Lung microvascular endothelial cell (primary cell): ENCODE measurements around the gene PHKG2. TPM values are rescaled to one million over a fixed set of nuclear protein-coding genes. Genes with fewer than 3 reads are reported as not detected.

Experiments
- DNase-seq, 2 donors: peaks; one replicate each; pipeline versions ENCODE4 v3.0.0 to v3.0.0-alpha.2; 2010; ENCODE audit warnings: low read depth in 2 of 2
- total RNA-seq: library from RNA; depleted of rRNA; stranded (reverse); fragments of >200 nt; gene quantifications from 2 replicates; pipeline ENCODE4 v1.2.1, GENCODE V29; 2014

The PHKG2 gene
- total RNA-seq, 1 donor from 2014 or later: 10.7 TPM

DNA sequence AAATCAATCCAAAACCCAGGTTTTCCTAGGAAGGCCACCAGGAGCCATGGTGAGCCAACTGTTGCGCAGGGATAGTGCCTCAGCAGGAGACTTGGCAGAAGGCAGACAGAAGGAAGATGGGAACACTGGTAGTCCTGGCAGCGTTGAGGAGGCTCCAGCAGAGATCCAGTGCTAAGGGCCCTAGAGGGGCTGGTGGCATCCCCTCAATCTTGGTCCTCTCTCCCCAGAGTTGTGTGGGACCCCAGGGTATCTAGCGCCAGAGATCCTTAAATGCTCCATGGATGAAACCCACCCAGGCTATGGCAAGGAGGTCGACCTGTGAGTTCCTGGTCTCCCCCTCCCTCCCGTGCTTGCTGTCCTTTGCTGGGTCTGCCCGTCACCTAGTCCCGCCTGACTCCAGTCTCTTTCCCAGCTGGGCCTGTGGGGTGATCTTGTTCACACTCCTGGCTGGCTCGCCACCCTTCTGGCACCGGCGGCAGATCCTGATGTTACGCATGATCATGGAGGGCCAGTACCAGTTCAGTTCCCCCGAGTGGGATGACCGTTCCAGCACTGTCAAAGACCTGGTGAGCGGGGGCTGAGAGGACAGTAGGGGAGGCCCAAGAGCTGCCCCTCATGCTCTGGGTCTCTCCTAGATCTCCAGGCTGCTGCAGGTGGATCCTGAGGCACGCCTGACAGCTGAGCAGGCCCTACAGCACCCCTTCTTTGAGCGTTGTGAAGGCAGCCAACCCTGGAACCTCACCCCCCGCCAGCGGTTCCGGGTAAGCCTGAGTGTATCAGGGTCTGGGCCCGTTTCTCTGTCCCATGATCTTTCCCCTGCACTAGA, 7.9 kb downstream of the PHKG2 start:
- DNase-seq: no peak

DNA sequence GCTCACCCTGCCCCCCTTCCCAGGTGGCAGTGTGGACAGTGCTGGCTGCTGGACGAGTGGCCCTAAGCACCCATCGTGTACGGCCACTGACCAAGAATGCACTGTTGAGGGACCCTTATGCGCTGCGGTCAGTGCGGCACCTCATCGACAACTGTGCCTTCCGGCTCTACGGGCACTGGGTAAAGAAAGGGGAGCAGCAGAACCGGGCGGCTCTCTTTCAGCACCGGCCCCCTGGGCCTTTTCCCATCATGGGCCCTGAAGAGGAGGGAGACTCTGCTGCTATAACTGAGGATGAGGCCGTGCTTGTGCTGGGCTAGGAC, 8.5 kb downstream of the PHKG2 start:
- DNase-seq: no peak

DNA sequence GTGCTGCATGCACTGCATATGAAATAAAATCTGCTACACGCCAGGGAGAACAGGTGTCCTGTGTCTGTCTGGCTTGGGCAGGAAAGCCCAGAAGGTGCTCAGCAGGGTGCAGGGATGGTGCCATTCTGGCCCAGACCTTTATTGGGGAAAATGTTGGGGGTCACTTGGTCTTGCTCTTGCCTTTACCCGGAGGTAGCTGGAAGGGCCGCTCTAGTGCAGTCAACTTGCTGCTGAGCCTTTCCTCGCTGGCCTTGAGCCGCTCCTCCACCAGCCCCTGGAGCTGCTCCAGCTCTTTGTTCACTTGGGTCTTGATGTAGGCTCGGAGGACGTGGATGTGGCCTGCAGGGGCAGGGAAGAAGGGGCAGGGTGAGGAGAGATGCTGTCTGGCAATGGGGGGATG, 9.1 kb downstream of the PHKG2 start:
- no peak for DNase-seq

DNA sequence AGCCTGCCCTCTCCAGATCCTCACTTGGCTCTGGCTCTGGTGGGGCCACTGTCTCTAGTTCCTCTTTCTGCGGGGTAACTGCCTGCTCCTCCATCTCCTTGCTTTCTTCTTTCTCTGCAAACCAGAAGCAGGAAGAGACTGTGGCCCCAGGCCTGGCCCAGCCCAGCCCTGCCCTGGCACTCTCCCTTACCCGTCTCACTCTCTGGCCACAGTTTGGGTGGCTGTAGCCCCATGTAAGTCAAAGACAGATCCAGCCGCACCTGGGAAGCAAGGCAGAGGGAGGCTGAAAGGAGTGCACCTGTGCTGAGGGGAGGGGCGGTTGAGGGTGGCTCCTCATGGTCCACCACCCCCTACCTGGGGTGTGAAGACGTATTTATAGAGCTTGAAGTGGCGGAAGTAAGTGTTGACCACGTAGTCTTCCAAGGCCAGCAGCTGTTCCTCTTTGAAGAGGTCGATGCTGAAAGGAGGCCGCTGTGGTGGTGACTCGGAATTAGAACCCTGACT, 10.8 kb downstream of the PHKG2 start:
- DNase-seq: no peak

DNA sequence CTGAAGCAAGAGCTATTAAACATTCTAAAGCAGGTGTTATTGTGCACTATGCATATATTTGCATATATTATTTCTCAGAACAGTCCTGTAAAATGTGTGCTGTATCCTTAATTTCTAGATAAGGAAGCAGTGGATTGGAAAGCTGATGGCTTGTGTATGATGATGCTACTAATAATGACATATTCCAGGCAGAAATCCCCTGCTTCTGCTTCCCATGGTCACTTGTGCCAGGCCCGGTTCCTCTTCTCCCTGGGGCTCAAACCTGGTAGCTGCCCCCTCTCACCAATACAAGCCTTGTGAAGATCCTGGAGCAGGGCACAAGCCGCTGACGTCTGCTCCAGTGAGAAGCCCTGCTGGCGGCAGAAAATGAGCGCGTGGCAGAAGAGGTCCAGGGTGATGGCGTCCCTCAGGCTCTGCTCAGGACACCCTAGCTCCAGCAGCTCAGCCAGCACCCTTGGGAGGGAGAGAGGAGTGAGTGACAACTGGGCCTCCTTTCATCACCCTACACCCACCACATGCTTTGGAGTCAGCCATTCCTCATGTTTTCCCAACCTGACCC, 11.9 kb downstream of the PHKG2 start:
- no peak for DNase-seq

DNA sequence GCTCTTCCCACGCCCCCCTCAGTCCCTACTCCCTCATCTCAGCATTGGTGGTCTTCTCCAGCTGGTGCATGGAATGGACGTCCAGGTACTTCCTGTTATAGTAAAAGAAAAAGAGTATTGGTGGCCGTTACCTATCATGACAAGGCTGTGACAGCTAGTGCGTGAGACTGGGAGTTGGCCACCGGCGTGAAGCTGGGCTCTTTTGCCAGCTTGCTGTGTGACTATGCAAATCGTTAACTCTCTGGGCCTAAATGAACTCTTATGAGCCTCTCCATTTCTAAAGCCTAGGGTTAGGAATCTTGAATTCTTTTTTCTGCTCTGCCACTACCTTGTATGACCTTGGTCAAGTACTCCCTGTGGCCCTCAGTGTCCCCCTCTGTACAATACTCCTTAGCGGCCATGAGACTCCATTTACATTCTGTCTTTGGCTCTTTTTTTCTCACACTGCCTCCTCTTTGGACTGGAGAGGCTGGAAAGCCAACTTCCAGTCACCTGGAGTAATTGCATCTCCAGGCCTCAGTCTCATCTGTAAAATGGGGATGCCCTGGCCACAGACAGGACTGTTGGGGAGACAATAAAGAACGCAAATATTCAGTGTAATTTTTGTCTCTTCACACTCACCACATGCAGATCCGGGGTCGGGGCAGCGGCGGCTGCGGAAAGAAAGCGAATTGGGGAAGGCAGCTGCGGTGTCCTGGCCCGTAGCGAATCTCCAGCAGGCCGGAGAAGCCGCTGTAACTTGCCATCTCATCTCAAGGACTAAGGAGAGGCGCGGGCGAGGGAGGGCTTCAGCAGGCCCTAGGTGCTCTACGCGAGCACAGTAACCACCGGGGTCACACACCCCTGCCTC, 12.6 kb downstream of the PHKG2 start:
- DNase-seq: no peak

DNA sequence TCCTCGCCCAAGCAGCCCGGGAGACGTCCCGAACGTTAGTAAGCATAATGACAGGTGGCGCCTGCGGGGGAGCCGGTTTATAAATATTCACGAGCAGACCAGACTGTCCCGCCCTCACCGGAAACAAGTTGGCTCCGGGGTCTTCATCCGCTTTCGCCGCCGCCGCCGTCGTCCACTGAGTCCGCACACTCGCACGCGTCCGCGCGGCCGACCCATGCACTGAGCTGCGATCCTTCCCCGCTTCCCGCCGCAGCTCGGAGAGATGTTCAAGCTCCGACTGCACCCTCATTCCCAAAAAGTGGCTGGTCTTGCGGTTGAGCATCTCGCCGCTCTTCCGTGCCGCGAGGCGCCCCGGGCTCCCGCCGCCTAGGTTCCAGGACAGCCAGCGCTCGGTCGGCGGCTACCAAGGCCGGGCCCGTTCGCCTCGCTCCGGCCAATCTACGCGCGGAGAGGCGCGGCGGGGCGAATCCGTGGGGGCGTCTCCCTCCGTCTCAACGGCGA, 13.3 kb downstream of the PHKG2 start:
- DNase-seq: peak; percentile 33 to 38

DNA sequence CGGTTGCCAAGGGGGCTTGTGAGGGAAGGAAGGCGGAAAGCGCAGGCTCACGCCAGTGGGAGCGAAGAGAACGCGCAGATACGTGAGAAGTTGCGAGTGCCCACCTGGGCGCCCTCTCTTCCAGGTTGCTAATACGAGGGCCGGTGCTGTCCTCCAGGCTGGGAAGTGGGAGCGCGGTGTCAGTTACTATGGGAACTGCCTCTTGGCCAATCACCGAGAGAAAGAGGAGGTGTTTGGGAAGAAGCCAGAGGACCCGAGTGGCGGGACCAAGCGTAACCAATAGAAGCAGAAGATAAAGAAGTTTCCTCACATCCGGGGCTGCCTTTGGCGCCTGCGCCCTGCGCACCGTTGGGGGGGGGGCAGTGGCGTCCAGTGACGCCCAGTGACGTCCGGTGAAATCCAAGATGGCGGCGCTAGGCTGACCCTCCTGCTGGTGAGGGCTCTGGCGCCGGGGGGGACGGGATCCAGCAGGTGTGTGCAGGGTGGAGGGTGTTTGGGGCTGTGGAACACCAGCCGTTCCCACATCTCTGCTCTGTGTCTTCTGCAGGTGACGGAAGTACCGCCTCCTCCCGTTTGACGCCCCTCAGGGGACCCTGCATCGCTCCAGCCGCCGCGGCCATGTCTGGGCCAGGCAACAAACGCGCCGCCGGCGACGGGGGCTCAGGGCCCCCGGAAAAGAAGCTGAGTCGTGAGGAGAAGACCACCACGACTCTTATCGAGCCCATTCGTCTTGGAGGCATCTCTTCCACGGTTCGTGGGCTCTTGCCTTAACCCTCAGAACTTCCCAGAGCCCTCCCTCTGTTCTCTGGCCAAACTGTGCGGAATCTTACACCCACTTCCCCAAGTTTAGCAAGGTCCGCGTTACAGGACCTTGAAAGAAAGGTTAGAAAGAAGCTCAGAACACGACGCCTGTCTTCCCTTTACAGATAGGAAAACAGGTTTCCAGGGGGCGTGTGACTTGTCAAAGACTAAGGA, 14.0 kb downstream of the PHKG2 start, which contains the start of the genes CFAP119 and RNF40:
Gene CFAP119 (minus strand): TSS at position 135 of the 975 bp plus-strand sequence. CDS start 314 bp downstream, outside the sequence.
Gene RNF40 (plus strand): TSS at position 395 of the 975 bp plus-strand sequence. CDS start 224 bp downstream, at position 619.
- DNase-seq: peak; percentile 98

DNA sequence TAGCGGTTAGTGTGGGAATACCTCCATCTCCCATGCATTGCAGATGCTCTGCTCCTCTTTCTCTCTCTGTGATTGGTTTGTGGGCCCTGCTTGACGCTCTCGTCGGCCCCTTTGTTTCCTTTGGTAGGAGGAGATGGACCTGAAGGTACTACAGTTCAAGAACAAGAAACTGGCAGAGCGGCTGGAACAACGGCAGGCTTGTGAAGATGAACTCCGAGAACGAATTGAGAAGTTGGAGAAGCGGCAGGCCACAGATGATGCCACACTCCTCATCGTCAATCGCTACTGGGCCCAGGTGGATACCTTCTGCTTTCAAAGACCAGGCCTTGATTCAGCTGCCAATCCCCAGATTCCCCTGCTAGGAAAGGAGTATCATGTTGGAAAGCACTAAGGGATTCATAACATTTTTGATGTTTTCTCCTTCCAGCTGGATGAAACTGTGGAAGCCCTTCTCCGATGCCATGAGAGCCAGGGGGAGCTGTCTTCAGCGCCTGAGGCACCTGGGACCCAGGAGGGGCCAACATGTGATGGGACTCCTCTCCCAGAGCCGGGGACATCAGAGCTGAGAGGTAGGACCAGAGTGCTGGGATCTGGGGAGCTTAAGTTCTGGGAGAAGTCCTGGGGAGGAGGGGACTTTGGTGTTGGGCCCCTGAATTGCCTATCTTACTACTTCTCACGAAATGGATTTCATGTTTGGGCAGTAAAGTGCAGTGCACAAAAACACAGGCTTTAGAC, 14.9 kb downstream of the PHKG2 start:
- no peak for DNase-seq

DNA sequence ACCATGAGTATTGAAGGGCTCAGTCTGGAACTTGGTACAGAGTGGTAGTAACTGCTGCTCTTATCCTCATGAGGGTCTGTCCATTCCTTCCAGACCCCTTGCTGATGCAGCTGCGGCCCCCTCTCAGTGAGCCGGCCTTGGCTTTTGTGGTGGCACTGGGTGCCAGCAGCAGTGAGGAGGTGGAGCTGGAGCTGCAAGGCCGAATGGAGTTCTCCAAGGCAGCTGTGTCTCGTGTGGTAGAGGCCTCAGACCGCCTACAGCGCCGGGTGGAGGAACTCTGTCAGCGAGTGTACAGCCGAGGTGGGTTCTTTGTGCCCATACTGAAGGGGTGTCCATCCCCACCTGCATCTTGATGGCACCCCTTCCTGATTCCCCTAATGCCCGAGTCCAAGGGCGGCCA, 15.9 kb downstream of the PHKG2 start:
- DNase-seq: no peak

DNA sequence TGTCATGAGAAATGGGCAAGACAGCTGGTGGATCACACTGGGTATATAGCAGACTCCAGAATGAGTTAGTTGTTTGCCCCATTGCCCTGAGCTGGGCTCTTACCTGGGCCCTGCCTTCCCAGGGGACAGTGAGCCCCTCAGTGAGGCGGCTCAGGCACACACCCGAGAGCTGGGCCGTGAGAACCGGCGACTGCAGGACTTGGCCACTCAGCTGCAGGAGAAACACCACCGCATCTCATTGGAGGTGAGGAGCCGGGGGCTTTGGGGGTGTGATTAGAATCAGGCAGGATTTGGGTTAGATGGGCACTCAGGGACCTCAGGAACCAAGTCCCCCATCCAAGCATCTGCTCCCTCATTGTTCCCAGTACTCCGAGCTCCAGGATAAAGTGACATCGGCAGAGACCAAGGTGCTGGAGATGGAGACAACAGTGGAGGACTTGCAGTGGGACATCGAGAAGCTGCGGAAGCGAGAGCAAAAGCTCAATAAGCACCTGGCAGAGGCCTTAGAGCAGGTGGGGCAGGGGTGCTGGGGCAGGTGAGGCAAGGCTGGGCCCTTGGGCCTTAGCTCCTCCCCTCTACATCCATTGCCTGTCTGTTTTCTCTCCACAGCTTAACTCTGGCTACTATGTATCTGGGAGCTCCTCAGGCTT, 16.7 kb downstream of the PHKG2 start:
- no peak for DNase-seq

DNA sequence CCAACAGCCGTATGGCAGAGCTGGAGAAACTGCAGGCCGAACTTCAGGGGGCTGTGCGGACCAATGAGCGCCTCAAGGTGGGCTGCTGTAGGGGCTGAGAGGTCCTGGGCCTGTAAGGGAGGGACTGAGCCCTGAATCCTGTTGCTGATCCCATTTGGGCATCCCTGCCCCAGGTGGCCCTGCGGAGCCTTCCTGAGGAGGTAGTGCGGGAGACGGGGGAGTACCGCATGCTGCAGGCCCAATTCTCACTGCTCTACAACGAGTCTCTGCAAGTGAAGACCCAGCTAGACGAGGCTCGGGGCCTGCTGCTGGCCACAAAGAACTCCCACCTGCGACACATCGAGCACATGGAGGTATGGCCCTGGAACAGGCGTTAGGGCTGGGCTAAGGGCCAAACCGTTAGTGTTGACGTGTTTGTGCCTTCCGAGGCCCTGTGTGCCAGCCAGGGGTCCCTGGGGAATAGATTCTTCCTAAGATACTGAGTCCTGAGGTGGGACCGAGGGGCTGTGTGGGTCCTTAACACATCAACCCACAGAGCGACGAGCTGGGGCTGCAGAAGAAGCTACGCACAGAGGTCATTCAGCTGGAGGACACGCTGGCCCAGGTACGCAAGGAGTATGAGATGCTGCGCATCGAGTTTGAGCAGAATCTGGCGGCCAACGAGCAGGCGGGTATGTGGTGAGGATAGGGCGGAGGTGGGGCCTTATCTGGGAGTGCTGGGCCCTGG, 18.1 kb downstream of the PHKG2 start:
- DNase-seq: no peak

DNA sequence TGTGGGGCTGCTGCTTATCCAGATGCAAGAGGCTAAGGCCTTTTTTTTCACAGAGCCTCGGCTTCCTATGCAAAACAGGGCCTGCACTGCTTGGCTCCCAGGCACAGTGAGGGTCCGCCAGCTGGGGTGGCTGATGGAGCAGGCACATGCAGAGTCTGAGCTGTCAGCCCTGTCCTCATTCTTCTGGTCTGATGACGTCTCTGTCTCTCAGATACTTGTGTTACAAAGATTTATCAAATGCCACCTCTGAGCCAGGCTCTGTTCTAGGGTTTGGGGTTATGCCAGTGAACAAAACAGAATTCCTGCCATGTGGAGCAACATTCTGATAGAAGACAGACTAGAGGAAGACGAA, 18.7 kb downstream of the PHKG2 start:
- no peak for DNase-seq

DNA sequence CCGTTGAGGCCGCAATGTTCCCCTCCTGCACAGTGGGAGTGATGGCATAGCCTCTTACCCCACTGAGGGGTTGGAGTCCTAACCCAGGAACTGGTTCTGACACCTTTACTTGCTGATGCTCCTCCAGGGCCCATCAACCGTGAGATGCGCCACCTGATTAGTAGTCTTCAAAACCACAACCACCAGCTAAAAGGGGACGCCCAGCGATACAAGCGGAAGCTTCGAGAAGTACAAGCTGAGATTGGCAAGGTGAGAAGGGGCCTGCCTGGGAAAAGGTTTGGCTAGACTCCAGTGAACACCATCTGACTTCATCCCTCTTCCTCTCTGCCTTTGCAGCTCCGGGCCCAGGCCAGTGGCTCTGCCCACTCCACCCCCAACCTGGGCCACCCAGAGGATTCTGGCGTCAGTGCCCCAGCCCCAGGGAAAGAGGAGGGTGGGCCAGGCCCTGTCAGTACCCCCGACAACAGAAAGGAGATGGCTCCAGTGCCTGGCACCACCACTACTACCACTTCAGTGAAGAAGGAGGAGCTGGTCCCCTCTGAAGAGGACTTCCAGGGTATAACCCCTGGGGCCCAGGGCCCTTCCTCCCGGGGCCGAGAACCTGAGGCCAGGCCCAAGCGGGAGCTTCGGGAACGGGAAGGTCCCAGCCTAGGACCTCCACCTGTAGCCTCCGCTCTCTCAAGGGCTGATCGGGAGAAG, 19.7 kb downstream of the PHKG2 start:
- DNase-seq: no peak

DNA sequence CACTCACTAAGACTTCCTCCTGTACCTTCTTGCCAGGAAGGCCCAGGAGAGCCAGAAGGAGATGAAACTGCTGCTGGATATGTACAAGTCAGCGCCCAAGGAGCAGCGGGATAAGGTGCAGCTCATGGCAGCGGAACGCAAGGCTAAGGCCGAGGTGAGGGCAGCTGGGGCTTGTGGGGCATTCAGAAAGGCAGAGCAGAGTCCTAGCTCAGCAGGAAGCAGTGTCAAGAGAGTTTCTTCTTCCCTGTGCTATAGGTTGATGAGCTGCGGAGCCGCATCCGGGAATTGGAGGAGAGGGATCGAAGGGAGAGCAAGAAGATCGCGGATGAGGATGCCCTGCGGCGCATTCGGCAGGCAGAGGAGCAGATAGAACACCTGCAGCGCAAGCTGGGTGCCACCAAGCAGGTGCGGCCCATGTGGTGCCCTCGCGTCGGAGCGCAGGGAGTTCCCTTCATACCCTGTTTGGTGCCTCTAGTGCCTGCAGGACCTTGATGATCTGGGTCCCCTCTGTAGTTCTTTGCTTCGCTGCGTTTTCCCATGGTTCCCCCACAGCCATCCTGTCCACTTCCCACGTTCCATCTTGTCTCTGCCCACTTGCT, 20.5 kb downstream of the PHKG2 start:
- DNase-seq: no peak

DNA sequence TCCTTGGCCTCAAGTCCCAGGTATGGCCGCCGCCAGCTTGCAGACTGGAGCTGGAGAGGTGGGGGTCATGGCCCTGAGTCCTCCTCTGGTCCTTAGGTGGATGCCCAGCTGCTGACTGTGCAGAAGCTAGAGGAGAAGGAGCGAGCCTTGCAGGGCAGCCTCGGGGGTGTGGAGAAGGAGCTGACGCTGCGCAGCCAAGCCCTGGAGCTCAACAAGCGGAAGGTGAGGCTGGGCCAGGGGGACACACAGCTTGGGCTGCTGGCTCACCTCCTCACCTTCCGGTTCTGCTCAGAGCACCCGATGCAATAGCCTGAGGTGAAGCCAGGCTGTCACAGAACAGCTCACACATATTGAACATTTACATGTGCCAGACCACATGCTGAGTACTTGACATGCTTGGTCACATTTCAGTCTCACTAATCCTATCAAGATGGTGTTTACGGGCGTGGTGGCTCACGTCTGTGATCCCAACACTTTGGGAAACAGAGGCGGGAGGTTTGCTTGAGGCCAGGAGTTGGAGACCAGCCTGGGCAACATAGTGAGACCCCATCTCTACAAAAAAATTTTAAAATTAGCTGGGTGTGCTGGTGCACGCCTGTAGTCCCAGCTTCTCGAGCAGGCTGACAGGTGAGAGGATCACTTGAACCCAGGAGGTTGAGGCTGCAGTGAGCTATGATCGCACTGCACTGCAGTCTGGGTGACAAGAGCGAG, 21.3 kb downstream of the PHKG2 start:
- DNase-seq: no peak

DNA sequence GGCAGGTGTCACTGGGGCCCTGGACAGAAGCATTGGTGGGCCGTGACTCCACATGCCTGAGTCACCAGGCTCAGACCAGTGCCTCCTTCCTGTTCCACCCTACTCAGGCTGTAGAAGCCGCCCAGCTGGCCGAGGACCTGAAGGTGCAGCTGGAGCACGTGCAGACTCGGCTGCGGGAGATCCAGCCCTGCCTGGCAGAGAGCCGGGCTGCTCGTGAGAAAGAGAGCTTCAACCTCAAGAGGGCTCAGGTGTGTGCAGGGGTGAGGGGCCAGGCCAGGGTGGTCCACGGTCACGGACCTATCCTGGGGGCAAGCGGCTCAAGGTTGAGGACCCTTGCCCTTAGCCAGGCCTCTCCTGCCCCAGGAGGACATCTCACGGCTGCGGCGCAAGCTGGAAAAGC, 23.5 kb downstream of the PHKG2 start:
- DNase-seq: peak in 1 of 2 donors; percentile 82
